Ectodermal cell (in vitro differentiated cells): ENCODE measurements around the gene PTPN21.

ENCODE experiments used
- H3K27ac ChIP-seq: 2 replicates; pipeline ENCODE4 v1.7.0; 2013; ENCODE audit warnings: mild to moderate bottlenecking, low read depth, low read length; ENCODE audit not compliant: insufficient read depth, poor library complexity, severe bottlenecking
- H3K27me3 ChIP-seq: 2 replicates; pipeline ENCODE4 v1.7.0; 2013; ENCODE audit warnings: mild to moderate bottlenecking, low read length; ENCODE audit not compliant: insufficient read depth, control insufficient read depth, poor library complexity, severe bottlenecking
- H3K36me3 ChIP-seq: one replicate; pipeline ENCODE4 v1.7.0; 2013; ENCODE audit warnings: low read length; ENCODE audit not compliant: control insufficient read depth, insufficient read depth
- H3K4me1 ChIP-seq: one replicate; pipeline ENCODE4 v1.7.0; 2013; ENCODE audit warnings: low read length; ENCODE audit not compliant: control insufficient read depth, insufficient read depth
- H3K4me3 ChIP-seq: 2 replicates; pipeline ENCODE4 v1.7.0; 2013; ENCODE audit warnings: low read depth, low read length, control low read depth; ENCODE audit not compliant: insufficient read depth
- H3K9me3 ChIP-seq: 2 replicates; pipeline ENCODE4 v1.7.0; 2013; ENCODE audit warnings: mild to moderate bottlenecking, low read length, moderate library complexity; ENCODE audit not compliant: control insufficient read depth
- WGBS, 2 experiments: methylation state at CpG; one replicate each; pipeline ENCODE4 v1.1.7; 2013; ENCODE audit warnings: missing lambda C conversion rate in 2 of 2; 5-methylcytosine and 5-hydroxymethylcytosine counted together

The PTPN21 gene

DNA sequence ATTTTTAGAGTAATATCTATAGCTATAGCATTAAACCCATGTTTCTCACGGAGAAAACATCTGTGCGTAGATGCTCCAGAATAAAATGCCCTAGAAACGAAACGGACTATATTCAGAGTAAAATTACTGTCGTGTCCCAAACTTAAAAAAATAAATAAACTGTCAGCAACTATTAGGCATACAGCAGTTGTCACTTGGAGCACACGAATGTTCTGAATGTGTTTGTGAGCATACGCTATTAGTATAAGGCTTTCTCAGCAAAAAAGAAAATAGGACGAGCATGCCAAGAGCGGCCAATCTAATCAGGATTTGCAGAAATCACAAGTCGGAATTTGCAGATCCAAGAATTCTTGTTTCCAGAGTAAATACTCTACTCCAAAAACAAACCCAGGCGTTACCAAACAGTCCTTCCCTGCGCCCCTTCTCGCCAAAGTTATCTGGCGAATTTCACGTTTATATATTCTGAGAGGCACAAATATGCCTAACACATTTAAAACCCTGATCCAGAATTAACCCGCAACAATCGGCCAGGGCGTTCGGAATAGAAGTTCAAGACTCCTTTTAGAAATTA is 836 bp downstream of the PTPN21 start:
- Histone ChIP-seq H3K36me3 (peaks cover 9% of the 10 kb centered on the region), H3K4me3 (peak overlapping the region; percentile 93), H3K27ac (peak overlapping the region; percentile 56), H3K9me3 (no peaks in the 10 kb centered on the region), H3K4me1 (peaks cover 11% of the 10 kb centered on the region), H3K27me3 (no peaks in the 10 kb centered on the region)
- 1% methylated on average over 19 of the region's 19 CpGs for WGBS, 2 experiments

GRCh38 chr14:88552876-88553275 is 1.9 kb downstream of the PTPN21 start:
- Histone ChIP-seq H3K4me1 (peaks cover 11% of the 10 kb centered on the region), H3K36me3 (peaks cover 15% of the 10 kb centered on the region), H3K4me3 (no peak overlapping the region), H3K27ac (no peak overlapping the region), H3K9me3 (no peaks in the 10 kb centered on the region), H3K27me3 (no peaks in the 10 kb centered on the region)
- 81 to 82% methylated on average over 2 of the region's 2 CpGs for WGBS, 2 experiments

DNA sequence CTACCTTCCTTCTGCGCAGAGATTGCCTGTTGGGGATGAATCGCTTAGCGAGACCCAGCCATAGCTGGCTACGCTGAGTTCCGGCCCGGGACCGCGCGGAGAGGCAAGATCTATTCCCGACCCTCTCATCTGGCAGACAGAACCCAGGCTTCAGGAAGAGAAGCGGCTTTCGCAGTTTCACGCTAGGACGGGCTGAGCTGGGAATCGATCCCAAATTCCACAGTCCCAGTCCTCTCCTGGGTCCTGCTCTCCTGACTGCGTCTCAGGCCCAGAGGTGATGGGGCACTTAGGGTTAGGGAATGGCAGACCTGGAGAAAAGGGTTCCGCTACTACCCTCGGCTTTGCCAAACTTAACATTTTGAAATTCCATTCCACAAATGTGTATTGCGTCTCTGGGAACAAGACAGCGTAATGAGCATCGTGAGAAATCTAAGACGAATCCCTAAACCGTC is 2.8 kb downstream of the PTPN21 start:
- Histone ChIP-seq H3K4me1 (peaks cover 11% of the 10 kb centered on the region), H3K27ac (no peak overlapping the region), H3K4me3 (peak overlapping the region; percentile 16), H3K36me3 (peaks cover 18% of the 10 kb centered on the region), H3K9me3 (no peaks in the 10 kb centered on the region), H3K27me3 (no peaks in the 10 kb centered on the region)
- WGBS, 2 experiments = 69 to 70% methylated on average over 23 of the region's 23 CpGs

GRCh38 chr14:88551094-88551870 is 3.5 kb downstream of the PTPN21 start:
- Histone ChIP-seq H3K9me3 (no peaks in the 10 kb centered on the region), H3K27me3 (no peaks in the 10 kb centered on the region), H3K4me1 (peaks cover 11% of the 10 kb centered on the region), H3K4me3 (peak overlapping the region; percentile 19), H3K27ac (no peak overlapping the region), H3K36me3 (peaks cover 18% of the 10 kb centered on the region)
- WGBS, 2 experiments = 69 to 72% methylated on average over 50 of the region's 50 CpGs

DNA sequence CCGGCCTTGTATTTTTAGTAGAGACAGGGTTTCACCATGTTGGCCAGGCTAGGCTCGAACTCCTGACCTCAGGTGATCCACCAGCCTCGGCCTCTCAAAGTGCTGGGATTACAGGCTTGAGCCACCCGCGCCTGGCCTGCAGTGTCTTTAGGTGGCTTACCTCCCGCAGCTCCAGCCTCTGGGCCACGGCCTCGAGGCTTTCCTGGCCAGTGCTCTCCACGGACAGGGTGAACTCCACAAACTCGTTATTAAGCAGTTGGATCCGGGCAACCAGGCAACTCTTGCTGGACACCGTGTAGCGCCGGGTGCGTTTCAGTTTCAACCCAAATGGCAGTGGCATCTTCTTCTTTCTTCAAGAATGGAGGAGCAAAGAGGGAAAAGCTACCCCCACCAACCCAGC is 4.7 kb downstream of the PTPN21 start:
- H3K36me3 ChIP-seq = peaks cover 24% of the 10 kb centered on the region
- WGBS, 2 experiments = 94 to 96% methylated on average over 15 of the region's 15 CpGs
- H3K9me3 ChIP-seq = no peaks in the 10 kb centered on the region
- no peak overlapping the region for H3K4me3 ChIP-seq
- H3K4me1 ChIP-seq = peaks cover 7% of the 10 kb centered on the region
- H3K27ac ChIP-seq = no peak overlapping the region
- H3K27me3 ChIP-seq = no peaks in the 10 kb centered on the region

- Histone ChIP-seq H3K36me3 (peaks cover 27% of the 10 kb centered on the region), H3K27me3 (no peaks in the 10 kb centered on the region)
These were observed 7.4 kb downstream of the PTPN21 start for GRCh38 chr14:88547386-88547780.

GRCh38 chr14:88546621-88547385 is 8.0 kb downstream of the PTPN21 start:
- WGBS, 2 experiments = 90 to 100% methylated on average over 1 to 2 of the region's 4 CpGs
- Histone ChIP-seq H3K27ac (no peak overlapping the region), H3K36me3 (peaks cover 27% of the 10 kb centered on the region), H3K9me3 (no peaks in the 10 kb centered on the region), H3K27me3 (no peaks in the 10 kb centered on the region), H3K4me3 (no peak overlapping the region), H3K4me1 (no peaks in the 10 kb centered on the region)

More at GRCh38 chr14:88547386-88547780, 7.4 kb downstream of the PTPN21 start:
- H3K9me3 ChIP-seq = no peaks in the 10 kb centered on the region
- no peak overlapping the region for H3K27ac ChIP-seq
- no peak overlapping the region for H3K4me3 ChIP-seq
- WGBS, 2 experiments = 95 to 96% methylated on average over 3 of the region's 3 CpGs
- no peaks in the 10 kb centered on the region for H3K4me1 ChIP-seq

DNA sequence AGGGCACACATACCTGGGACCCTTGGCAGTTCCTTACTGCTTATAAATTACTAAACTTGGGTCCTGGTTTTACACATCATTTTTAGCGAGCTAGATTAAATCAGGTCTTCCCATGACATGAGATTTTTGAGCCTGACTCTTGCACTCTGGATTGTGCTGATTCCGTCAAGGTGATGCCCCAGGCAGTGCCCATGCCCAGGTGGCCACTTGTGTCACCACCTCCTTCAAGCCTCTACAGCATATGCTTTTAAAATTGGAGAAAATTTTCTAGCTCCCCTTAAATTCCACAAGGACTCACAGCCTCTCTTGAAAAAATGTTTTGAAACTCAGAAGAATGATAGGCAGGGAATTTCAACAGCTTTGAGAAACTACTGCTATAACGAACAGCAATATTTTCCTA is 9.6 kb downstream of the PTPN21 start:
- peaks cover 31% of the 10 kb centered on the region for H3K36me3 ChIP-seq
- no peak overlapping the region for H3K4me3 ChIP-seq
- H3K9me3 ChIP-seq = no peaks in the 10 kb centered on the region
- 90 to 97% methylated on average over 3 of the region's 3 CpGs for whole genome bisulfite sequencing, 2 experiments
- no peaks in the 10 kb centered on the region for H3K4me1 ChIP-seq
- H3K27ac ChIP-seq = no peak overlapping the region
- no peaks in the 10 kb centered on the region for H3K27me3 ChIP-seq

DNA sequence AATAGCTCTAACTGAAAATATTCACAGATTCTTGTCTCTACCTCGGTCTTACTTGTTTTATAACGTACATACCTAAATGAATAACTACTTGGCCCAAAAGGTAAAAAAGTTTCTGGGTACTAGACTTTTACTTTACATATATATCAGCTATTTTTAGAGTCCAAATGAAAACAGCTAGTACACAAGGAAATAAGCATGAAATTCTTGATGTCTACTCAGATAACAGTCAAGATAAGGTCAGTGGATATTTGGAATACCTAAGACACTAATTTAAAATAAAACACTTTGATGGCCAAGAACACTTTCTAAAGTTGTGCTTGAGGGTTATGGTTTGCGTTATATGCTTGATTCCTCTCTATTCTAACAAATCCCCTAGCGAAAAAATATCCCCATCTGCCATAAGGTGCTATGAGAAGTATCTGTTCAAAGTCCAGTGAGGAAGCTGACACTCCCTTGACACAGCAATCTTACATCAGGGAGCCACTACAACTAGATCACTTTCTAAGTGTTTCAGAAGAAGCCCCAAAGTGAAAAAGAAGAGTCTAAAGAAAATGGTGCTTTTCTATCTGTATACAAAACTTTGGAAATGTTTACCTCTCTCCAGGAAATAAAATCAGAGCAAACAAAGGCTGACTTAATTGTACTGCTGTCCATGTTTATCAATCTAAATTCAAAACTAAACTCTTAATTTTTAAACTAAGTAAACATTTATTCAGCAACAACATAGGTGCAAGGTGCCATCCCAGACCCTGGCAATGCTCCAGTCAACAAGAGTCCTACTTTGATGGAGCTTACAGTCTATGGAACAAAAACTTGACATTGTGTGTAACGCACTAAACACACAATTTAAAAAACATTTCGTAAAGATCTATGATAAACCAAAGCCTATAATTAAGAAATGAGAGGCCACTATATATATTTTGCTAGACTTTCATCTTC is 11.7 kb downstream of the PTPN21 start:
- H3K27me3 ChIP-seq = no peaks in the 10 kb centered on the region
- H3K4me3 ChIP-seq = no peak overlapping the region
- H3K27ac ChIP-seq = no peak overlapping the region
- no peaks in the 10 kb centered on the region for H3K9me3 ChIP-seq
- 92 to 97% methylated on average over 5 to 6 of the region's 6 CpGs for WGBS, 2 experiments
- no peaks in the 10 kb centered on the region for H3K4me1 ChIP-seq
- peaks cover 16% of the 10 kb centered on the region for H3K36me3 ChIP-seq
